IMR-90 (cell line): ENCODE data around the gene ZNF280A. TPM values are rescaled to one million over a fixed set of nuclear protein-coding genes. Genes with fewer than 3 reads are reported as not detected.

Experiments used
- ATAC-seq: fragments of 200-7000 bp; cut with Tn5 transposase; 2 replicates; pipeline ENCODE4 v1.9.1; 2020; ENCODE audit warnings: low read depth, mild to moderate bottlenecking, moderate library complexity
- BruUV-seq: library from RNA; stranded (reverse); fragments of 400-500 nt; replicated peaks from 2 replicates; lab custom pipeline; 2021; lab: Mats Ljungman, UMichigan
- CTCF ChIA-PET: fragments of 300-600 bp; formaldehyde crosslinking; extraction: SDS; loops from one replicate; lab custom pipeline; 2021; ENCODE audit warnings: antibody characterized with exemption; lab: Yijun Ruan, JAX
- POLR2A ChIA-PET: fragments of 300-600 bp; sonication (Branson Sonifier 250); formaldehyde crosslinking; loops from one replicate; lab custom pipeline; 2022; ENCODE audit warnings: antibody characterized with exemption; ENCODE audit not compliant: unreplicated experiment; lab: Charles Lee
- DNase-seq: peaks from one replicate; pipeline ENCODE4 v3.0.0; 2013
- H2AFZ ChIP-seq: replicated peaks from 2 replicates; pipeline ENCODE3; 2013; ENCODE audit warnings: low read length, mild to moderate bottlenecking; ENCODE audit not compliant: poor library complexity
- H2AK5ac ChIP-seq: 2 replicates; pipeline ENCODE4 v1.6.1; 2013; ENCODE audit warnings: low read depth, low read length, inconsistent platforms
- H2AK9ac ChIP-seq: replicated peaks from 2 replicates; pipeline ENCODE3; 2013; ENCODE audit warnings: mild to moderate bottlenecking, low read depth, low read length, moderate library complexity; ENCODE audit not compliant: poor library complexity
- H2BK120ac ChIP-seq: 2 replicates; pipeline ENCODE4 v1.6.1; 2013; ENCODE audit warnings: low read depth, low read length, inconsistent platforms
- H2BK15ac ChIP-seq: 3 replicates; pipeline ENCODE4 v1.6.1; 2013; ENCODE audit warnings: low read depth, low read length, inconsistent platforms
- H2BK20ac ChIP-seq: 2 replicates; pipeline ENCODE4 v1.6.1; 2013; ENCODE audit warnings: low read depth, mild to moderate bottlenecking, inconsistent platforms, low read length, moderate library complexity
- H2BK5ac ChIP-seq: 2 replicates; pipeline ENCODE4 v1.6.1; 2013; ENCODE audit warnings: mild to moderate bottlenecking, low read depth, low read length, inconsistent platforms; ENCODE audit not compliant: poor library complexity, severe bottlenecking
- H3K14ac ChIP-seq: replicated peaks from 2 replicates; pipeline ENCODE4 v1.6.1; 2013; ENCODE audit warnings: low read depth, low read length, inconsistent platforms
- H3K18ac ChIP-seq: 2 replicates; pipeline ENCODE4 v1.6.1; 2013; ENCODE audit warnings: low read depth, low read length, control low read depth
- H3K23ac ChIP-seq: 2 replicates; pipeline ENCODE4 v1.6.1; 2013; ENCODE audit warnings: low read depth, low read length, inconsistent platforms
- H3K27ac ChIP-seq: 2 replicates; pipeline ENCODE4 v1.5.1; 2013; ENCODE audit warnings: mild to moderate bottlenecking, control low read depth, low read length; ENCODE audit not compliant: insufficient read depth
- H3K27me3 ChIP-seq: 2 replicates; pipeline ENCODE4 v1.6.1; 2013; ENCODE audit warnings: low read length; ENCODE audit not compliant: control insufficient read depth, insufficient read depth
- H3K36me3 ChIP-seq: 2 replicates; pipeline ENCODE4 v1.6.1; 2013; ENCODE audit warnings: low read length, mixed read lengths; ENCODE audit not compliant: control insufficient read depth, insufficient read depth
- H3K4ac ChIP-seq: 2 replicates; pipeline ENCODE4 v1.6.1; 2013; ENCODE audit warnings: low read depth, low read length, inconsistent platforms
- H3K4me1 ChIP-seq: 2 replicates; pipeline ENCODE4 v1.6.1; 2013; ENCODE audit warnings: low read length, mixed read lengths; ENCODE audit not compliant: control insufficient read depth, insufficient read depth
- H3K4me2 ChIP-seq: 2 replicates; pipeline ENCODE4 v1.6.1; 2013; ENCODE audit warnings: low read depth, mild to moderate bottlenecking, control low read depth, low read length, moderate library complexity
- H3K4me3 ChIP-seq: 2 replicates; pipeline ENCODE4 v1.5.1; 2013; ENCODE audit warnings: low read depth, mild to moderate bottlenecking, control low read depth, low read length, moderate library complexity; ENCODE audit not compliant: insufficient read depth
- H3K56ac ChIP-seq: 2 replicates; pipeline ENCODE4 v1.6.1; 2013; ENCODE audit warnings: low read length, inconsistent platforms; ENCODE audit not compliant: insufficient read depth; ENCODE audit errors: extremely low read depth
- H3K79me1 ChIP-seq, 2 experiments: 2 replicates each; pipeline ENCODE4 v1.6.1; 2013; ENCODE audit warnings: low read length in 2 of 2, inconsistent platforms in 1 of 2, low read depth in 1 of 2
- H3K9ac ChIP-seq: 2 replicates; pipeline ENCODE4 v1.6.1; 2013; ENCODE audit warnings: low read depth, low read length, control low read depth
- H3K9me1 ChIP-seq: 2 replicates; pipeline ENCODE4 v1.6.1; 2013; ENCODE audit warnings: low read length, inconsistent platforms; ENCODE audit not compliant: insufficient read depth
- H3K9me3 ChIP-seq: 2 replicates; pipeline ENCODE4 v1.6.1; 2013; ENCODE audit warnings: low read length; ENCODE audit not compliant: control insufficient read depth, insufficient read depth
- H4K20me1 ChIP-seq: 2 replicates; pipeline ENCODE4 v1.6.1; 2013; ENCODE audit warnings: low read length, inconsistent platforms; ENCODE audit not compliant: insufficient read depth
- H4K5ac ChIP-seq: 2 replicates; pipeline ENCODE4 v1.6.1; 2013; ENCODE audit warnings: mild to moderate bottlenecking, low read depth, low read length, control low read depth
- H4K8ac ChIP-seq, 2 experiments: 2 replicates each; pipeline ENCODE4 v1.6.1; 2013; ENCODE audit warnings: low read depth in 2 of 2, low read length in 2 of 2, control low read depth in 1 of 2, inconsistent platforms in 1 of 2
- H4K91ac ChIP-seq: 2 replicates; pipeline ENCODE4 v1.6.1; 2013; ENCODE audit warnings: low read depth, low read length, inconsistent platforms; ENCODE audit not compliant: insufficient read depth
- BHLHE40 ChIP-seq: fragments of 150-350 bp; IDR thresholded peaks from 2 replicates; pipeline ENCODE4 v1.6.1; 2016; ENCODE audit warnings: mild to moderate bottlenecking, low read depth, low read length
- CEBPB ChIP-seq: IDR thresholded peaks from 2 replicates; pipeline ENCODE4 v1.6.1; 2012; ENCODE audit warnings: low read depth, low read length, improper control_type of control experiment
- CHD1 ChIP-seq: IDR thresholded peaks from 2 replicates; pipeline ENCODE4 v1.6.1; 2012; ENCODE audit warnings: low read depth, low read length, improper control_type of control experiment
- FOS ChIP-seq: fragments of 150-350 bp; IDR thresholded peaks from 2 replicates; pipeline ENCODE4 v1.6.1; 2016; ENCODE audit warnings: low read depth, low read length
- MAFK ChIP-seq: IDR thresholded peaks from 2 replicates; pipeline ENCODE4 v1.6.1; 2012; ENCODE audit warnings: low read depth, low read length, improper control_type of control experiment
- MAZ ChIP-seq: IDR thresholded peaks from 2 replicates; pipeline ENCODE4 v1.6.1; 2012; ENCODE audit warnings: low read depth, mild to moderate bottlenecking, low read length, improper control_type of control experiment, moderate library complexity, borderline replicate concordance
- MXI1 ChIP-seq: IDR thresholded peaks from 2 replicates; pipeline ENCODE4 v1.6.1; 2012; ENCODE audit warnings: low read depth, mild to moderate bottlenecking, low read length, moderate library complexity, borderline replicate concordance
- NFE2L2 ChIP-seq: fragments of 150-350 bp; IDR thresholded peaks from 2 replicates; pipeline ENCODE4 v1.6.1; 2016; ENCODE audit warnings: low read depth, mild to moderate bottlenecking, low read length
- POLR2A ChIP-seq: IDR thresholded peaks from 2 replicates; pipeline ENCODE4 v1.6.1; 2012; ENCODE audit warnings: mild to moderate bottlenecking, low read depth, low read length
- RAD21 ChIP-seq: IDR thresholded peaks from 2 replicates; pipeline ENCODE4 v1.6.1; 2012; ENCODE audit warnings: low read length, improper control_type of control experiment
- RCOR1 ChIP-seq: IDR thresholded peaks from 2 replicates; pipeline ENCODE4 v1.6.1; 2012; ENCODE audit warnings: mild to moderate bottlenecking, low read length, improper control_type of control experiment; ENCODE audit not compliant: insufficient replicate concordance
- RFX5 ChIP-seq: IDR thresholded peaks from 2 replicates; pipeline ENCODE4 v1.8.0; 2012; ENCODE audit warnings: low read depth, mild to moderate bottlenecking, low read length, moderate library complexity
- SMC3 ChIP-seq: fragments of 150-350 bp; IDR thresholded peaks from 2 replicates; pipeline ENCODE4 v1.6.1; 2016; ENCODE audit warnings: low read depth, mild to moderate bottlenecking, antibody characterized with exemption, low read length, moderate library complexity
- WGBS, 2 experiments: methylation state at CpG; one replicate each; pipeline versions ENCODE4 v1.1.5 to v1.1.7; 2013; ENCODE audit warnings: missing lambda C conversion rate in 2 of 2; ENCODE audit not compliant: insufficient read length in 1 of 2; ENCODE audit errors: extremely low coverage in 2 of 2; 5-methylcytosine and 5-hydroxymethylcytosine counted together
- dilution Hi-C: fragments of 300-500 bp; cut with HindIII; formaldehyde crosslinking; loops from one replicate; pipeline ENCODE4 v1.14.3; 2018; ENCODE audit warnings: low sequenced_read_pairs; ENCODE audit not compliant: unreplicated experiment
- in situ Hi-C: fragments of 300-500 bp; cut with MboI; formaldehyde crosslinking; loops from 3 replicates; pipeline ENCODE4 v1.14.3; 2019; ENCODE audit warnings: low sequenced_read_pairs, inconsistent platforms, mixed read lengths
- intact Hi-C: fragments of 100-400 bp; cut with micrococcal nuclease; formaldehyde crosslinking; loops from 2 replicates; pipeline ENCODE4 v1.10.0; 2022
- polyA plus RNA-seq, 3 experiments: library from polyadenylated mRNA; depleted of rRNA; stranded (reverse); fragments of >200 nt; gene quantifications; 2 replicates each; pipeline ENCODE4 v1.2.3, GENCODE V29; 2012; ENCODE audit warnings: low replicate concordance in 1 of 3
- total RNA-seq: library from RNA; depleted of rRNA; stranded (reverse); fragments of >200 nt; gene quantifications from 2 replicates; pipeline ENCODE4 v1.2.3, GENCODE V29; 2012
- TF ChIP-seq, protein P1 (sequence below): conservative IDR thresholded peaks from 2 replicates; pipeline ENCODE4 v1.5.1; 2012; ENCODE audit warnings: mild to moderate bottlenecking, low read depth, low read length, improper control_type of control experiment
- TF ChIP-seq, protein P2 (sequence below): fragments of 150-350 bp; IDR thresholded peaks from 2 replicates; pipeline ENCODE4 v1.6.1; 2016; ENCODE audit warnings: low read depth, mild to moderate bottlenecking, low read length, moderate library complexity, borderline replicate concordance
- TF ChIP-seq, protein P3 (sequence below): fragments of 150-350 bp; IDR thresholded peaks from 2 replicates; pipeline ENCODE4 v1.6.1; 2017; ENCODE audit warnings: mild to moderate bottlenecking, antibody characterized with exemption, low read length, low read depth

ZNF280A gene
- total and polyA plus RNA-seq, 2 of the 4 experiments (the other 2 are of a cell fraction) = not detected

DNA sequence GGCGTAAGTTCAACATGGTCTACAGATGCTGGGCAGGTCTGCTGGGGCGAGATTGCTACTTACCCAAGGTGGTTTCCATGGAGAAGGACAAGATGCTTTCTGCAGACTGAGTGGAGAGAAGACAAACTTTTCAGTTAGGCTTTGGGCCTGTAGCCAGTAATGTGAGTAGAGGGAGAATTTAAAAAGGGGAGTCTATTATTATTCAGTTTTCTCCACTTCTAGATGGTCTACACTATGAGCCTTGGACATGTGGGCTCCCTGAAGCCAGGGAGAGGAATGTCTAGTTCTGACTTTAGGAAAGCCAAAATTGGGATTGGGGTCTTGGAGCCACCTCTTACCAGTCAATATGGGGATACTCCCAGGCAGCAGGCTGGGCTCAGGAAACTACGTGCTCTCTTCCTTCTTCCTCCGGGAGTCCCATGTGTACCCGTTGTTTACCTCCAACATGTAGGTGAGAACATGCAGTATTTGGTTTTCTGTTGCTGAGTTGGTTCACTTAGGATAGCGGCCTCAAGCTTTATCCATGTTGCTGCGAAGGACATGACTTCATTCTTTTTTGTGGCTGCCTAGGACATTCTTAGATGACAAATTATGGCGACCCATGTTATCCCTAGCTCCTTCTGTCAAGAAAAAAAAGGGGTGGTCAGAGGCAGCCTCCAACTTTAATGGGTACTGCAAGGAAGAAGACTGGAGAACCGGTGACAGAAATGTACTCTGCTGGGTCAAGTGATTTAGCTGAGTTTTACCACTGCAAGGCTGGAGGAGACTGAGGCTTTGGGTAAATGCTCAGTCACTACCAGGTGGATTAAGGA lies 14.7 kb upstream of the ZNF280A start:
- H2AK5ac ChIP-seq = no peak overlapping the region
- no peaks in the 10 kb centered on the region for H3K36me3 ChIP-seq
- H3K4me2 ChIP-seq = no peak overlapping the region
- H3K79me1 ChIP-seq = no peaks in the 10 kb centered on the region
- DNase-seq = no peak
- no peak overlapping the region for H2BK5ac ChIP-seq
- no peak overlapping the region for H2BK20ac ChIP-seq
- no peak for ATAC-seq
- no peaks in the 10 kb centered on the region for H3K4me1 ChIP-seq
- CTCF ChIA-PET = no interaction called here
- no TSS peak for BruUV-seq
- no peaks in the 10 kb centered on the region for H4K20me1 ChIP-seq
- in situ Hi-C loops (no loop called here), dilution Hi-C loops (no loop called here), intact Hi-C loops (no loop called here)
- H3K4me3 ChIP-seq = no peak overlapping the region
- H3K9ac ChIP-seq = no peak overlapping the region
- H3K14ac ChIP-seq = no peak overlapping the region
- no peak overlapping the region for H3K23ac ChIP-seq
- no peak overlapping the region for H2AK9ac ChIP-seq
- no peak overlapping the region for H2AFZ ChIP-seq
- H3K9me1 ChIP-seq = no peaks in the 10 kb centered on the region
- H4K8ac ChIP-seq = no peak overlapping the region
- no peaks in the 10 kb centered on the region for H3K9me3 ChIP-seq
- TF ChIP-seq RAD21 = no peak
- no peak for TF ChIP-seq NFE2L2
- no peak for TF ChIP-seq CEBPB
- TF ChIP-seq MAFK = no peak
- TF ChIP-seq MXI1 = no peak
- TF ChIP-seq, protein P1, sequence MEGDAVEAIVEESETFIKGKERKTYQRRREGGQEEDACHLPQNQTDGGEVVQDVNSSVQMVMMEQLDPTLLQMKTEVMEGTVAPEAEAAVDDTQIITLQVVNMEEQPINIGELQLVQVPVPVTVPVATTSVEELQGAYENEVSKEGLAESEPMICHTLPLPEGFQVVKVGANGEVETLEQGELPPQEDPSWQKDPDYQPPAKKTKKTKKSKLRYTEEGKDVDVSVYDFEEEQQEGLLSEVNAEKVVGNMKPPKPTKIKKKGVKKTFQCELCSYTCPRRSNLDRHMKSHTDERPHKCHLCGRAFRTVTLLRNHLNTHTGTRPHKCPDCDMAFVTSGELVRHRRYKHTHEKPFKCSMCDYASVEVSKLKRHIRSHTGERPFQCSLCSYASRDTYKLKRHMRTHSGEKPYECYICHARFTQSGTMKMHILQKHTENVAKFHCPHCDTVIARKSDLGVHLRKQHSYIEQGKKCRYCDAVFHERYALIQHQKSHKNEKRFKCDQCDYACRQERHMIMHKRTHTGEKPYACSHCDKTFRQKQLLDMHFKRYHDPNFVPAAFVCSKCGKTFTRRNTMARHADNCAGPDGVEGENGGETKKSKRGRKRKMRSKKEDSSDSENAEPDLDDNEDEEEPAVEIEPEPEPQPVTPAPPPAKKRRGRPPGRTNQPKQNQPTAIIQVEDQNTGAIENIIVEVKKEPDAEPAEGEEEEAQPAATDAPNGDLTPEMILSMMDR = no peak
- TF ChIP-seq, protein P2, sequence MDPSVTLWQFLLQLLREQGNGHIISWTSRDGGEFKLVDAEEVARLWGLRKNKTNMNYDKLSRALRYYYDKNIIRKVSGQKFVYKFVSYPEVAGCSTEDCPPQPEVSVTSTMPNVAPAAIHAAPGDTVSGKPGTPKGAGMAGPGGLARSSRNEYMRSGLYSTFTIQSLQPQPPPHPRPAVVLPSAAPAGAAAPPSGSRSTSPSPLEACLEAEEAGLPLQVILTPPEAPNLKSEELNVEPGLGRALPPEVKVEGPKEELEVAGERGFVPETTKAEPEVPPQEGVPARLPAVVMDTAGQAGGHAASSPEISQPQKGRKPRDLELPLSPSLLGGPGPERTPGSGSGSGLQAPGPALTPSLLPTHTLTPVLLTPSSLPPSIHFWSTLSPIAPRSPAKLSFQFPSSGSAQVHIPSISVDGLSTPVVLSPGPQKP = no peak
- TF ChIP-seq, protein P3, sequence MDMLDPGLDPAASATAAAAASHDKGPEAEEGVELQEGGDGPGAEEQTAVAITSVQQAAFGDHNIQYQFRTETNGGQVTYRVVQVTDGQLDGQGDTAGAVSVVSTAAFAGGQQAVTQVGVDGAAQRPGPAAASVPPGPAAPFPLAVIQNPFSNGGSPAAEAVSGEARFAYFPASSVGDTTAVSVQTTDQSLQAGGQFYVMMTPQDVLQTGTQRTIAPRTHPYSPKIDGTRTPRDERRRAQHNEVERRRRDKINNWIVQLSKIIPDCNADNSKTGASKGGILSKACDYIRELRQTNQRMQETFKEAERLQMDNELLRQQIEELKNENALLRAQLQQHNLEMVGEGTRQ = no peak
- no peak for TF ChIP-seq RFX5
- no peak for TF ChIP-seq FOS
- no peak for TF ChIP-seq RCOR1
- no peak for TF ChIP-seq MAZ
- TF ChIP-seq CHD1 = no peak
- no peak for TF ChIP-seq BHLHE40
- TF ChIP-seq SMC3 = no peak
- no peak for TF ChIP-seq POLR2A
- POLR2A ChIA-PET = no interaction called here
- no peak overlapping the region for H4K91ac ChIP-seq
- H2BK15ac ChIP-seq = no peak overlapping the region
- H3K4ac ChIP-seq = no peak overlapping the region
- no peak overlapping the region for H3K27ac ChIP-seq
- H4K5ac ChIP-seq = no peak overlapping the region
- no peaks in the 10 kb centered on the region for H3K27me3 ChIP-seq
- WGBS, 2 experiments = no CpG with 5 or more reads among the region's 9 CpGs
- H2BK120ac ChIP-seq = no peak overlapping the region
- H3K56ac ChIP-seq = no peak overlapping the region
- H3K18ac ChIP-seq = no peak overlapping the region
